HG03442 (cell line): ENCODE results near the gene EML3.
"Not testable (repeated sequence)": the region's sequence is repeated elsewhere in the genome, so short reads cannot be mapped to it uniquely, and the experiment has no call there.

Experiments used
- ATAC-seq: cut with Tn5 transposase; IDR thresholded peaks from one replicate; pipeline ENCODE4 v1.9.1; 2021; ENCODE audit warnings: mild to moderate bottlenecking, moderate library complexity; ENCODE audit not compliant: unreplicated experiment

Gene EML3

DNA sequence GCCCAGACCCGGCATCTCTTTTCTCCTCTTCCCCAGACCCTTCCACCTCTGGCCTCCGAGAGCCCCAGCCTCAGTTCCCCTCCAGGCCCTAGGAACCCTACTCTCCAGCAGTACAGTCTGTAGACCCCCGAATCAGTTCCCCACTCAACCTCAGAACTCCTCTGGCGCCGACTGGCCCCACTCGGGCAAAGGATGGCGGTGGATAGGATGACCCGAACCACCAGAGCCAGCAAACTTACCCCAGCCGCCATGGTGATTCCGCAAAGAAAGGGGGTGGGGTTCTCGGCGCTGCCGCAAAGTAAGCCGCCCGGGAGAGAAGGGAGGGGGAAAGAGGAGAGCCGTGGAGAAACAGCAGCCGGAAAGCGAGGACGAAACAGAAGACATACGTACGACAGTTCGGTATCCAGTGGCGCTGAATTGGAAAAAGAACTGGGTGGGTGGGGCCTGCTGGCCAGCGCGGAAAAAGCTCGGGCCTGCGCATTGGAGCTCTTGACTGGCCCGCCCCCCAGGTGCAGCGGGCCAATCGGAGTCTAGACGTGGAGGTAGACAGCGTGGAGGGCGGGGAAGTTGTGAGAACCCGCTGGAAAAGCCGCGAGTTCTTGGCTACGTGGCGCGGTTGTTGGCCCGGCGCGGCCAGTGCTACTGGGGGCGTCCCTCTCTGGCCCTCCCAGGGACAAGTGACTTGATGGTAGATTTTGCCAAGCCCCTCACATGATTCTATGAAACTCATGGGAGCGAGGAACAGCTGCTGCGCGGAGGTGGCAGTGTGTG, 38.8 kb downstream of the EML3 start, which contains the start of gene EEF1G:
EEF1G (minus strand) TSS at position 300 of the 771 bp plus-strand sequence; CDS start at position 251, 49 bp downstream.
- ATAC-seq = peak; percentile 85

GRCh38 chr11:62573006-62573591, 39.5 kb downstream of the EML3 start:
- ATAC-seq = no peak

GRCh38 chr11:62572431-62572830, 40.1 kb downstream of the EML3 start:
- ATAC-seq = no peak

GRCh38 chr11:62571493-62571892, 41.1 kb downstream of the EML3 start:
- not testable (repeated sequence) for ATAC-seq

GRCh38 chr11:62570903-62571302, 41.7 kb downstream of the EML3 start:
- ATAC-seq = not testable (repeated sequence)

GRCh38 chr11:62569611-62570010, 43.0 kb downstream of the EML3 start:
- no peak for ATAC-seq

- ATAC-seq = no peak
Measured at GRCh38 chr11:62567018-62567633, 45.4 kb downstream of the EML3 start.

- no peak for ATAC-seq
Measured at GRCh38 chr11:62566247-62566646, 46.3 kb downstream of the EML3 start.

GRCh38 chr11:62565100-62565802, 47.3 kb downstream of the EML3 start:
- ATAC-seq = no peak

DNA sequence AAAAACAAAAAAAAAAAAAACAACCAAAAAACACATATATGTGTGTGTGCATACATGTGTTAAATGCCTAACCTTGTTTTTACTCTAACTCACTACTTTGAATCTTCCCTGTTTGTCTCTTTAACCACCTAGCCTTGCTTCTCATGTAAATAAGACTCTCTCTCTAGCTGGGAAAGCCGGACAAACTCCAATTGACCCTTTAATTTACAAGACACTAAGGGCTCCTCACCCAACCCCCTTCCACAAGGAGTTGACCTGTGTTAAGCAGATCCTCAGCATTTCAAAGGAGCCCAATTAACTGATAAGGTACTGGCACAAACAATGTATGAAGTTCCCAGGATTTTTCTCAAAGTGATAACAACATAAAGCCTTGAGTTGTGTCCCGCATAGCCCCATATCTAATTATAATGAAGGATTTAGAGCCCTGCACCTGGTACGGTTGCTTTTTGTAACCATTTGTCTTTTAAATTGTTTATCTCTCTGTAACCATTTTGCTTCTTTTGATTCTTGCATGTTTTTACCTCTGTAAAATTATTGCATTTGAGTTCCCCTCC, 50.8 kb downstream of the EML3 start:
- not testable (repeated sequence) for ATAC-seq

DNA sequence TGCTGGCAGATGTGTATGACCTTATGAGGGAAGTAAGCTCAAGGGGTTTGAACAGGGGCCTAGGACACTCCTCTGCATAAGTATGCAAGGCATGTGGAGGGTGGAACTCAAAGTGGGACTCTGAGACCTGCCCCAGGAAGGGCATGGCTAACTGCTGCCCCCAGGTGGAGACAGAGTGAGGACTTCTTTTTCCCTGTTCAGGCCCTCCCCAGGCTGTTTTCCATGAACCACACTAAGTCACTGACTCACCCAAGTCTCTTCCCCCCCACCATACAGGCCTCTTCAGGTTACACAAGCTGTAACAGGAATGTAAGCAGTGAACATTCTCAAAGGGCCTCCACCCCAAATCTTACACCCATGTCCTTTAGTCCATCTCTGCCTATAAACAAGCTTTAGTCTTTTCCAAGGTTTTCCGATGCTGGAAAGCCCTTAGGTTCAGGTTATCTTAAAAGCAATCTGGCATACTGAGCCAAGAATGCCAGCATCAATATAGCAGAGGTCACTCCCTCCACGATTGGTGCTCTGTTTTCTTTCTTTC, 51.9 kb downstream of the EML3 start:
- no peak for ATAC-seq

DNA sequence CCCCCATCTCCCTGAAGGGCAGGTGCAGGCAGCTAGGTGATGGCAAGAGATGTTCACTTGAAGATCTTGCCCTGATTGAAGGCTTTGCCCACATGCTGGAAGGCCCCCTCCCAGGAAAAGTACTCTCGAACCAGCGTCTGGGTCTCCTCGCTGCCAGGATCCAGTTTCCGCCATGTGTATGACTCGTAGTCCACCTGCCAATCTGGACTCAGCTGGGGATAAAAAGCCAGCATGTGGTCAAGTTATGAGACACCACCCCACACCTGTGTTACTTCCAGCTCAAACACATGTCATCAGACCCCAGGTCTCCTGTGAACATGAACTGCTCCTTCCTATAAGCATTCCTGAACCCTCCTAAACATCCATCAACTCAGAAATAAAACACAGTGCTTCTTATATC, 52.9 kb downstream of the EML3 start:
- ATAC-seq = not testable (repeated sequence)

DNA sequence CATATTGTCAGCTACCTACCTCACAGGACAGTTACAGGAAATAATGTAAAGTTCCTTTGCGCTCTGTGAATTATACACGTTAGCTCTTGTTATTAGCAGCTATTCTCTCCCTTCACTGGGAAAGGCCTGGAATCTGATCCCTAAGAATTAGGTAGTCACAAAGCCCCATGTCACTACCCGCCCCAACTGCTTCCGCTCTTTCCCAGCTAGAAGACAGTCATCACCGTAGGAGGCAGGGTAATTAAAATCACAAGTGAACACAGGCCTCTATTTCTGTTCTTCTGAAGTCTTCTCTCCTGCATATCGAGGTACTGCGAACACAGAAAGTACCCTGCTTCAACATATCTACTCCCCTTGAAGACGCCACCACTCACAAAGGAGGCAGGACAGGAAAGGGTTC, 53.4 kb downstream of the EML3 start:
- ATAC-seq = no peak

- no peak for ATAC-seq
Measured at GRCh38 chr11:62558669-62559068, 53.9 kb downstream of the EML3 start.

GRCh38 chr11:62556875-62557631, 55.5 kb downstream of the EML3 start:
- peak; percentile 23 for ATAC-seq

DNA sequence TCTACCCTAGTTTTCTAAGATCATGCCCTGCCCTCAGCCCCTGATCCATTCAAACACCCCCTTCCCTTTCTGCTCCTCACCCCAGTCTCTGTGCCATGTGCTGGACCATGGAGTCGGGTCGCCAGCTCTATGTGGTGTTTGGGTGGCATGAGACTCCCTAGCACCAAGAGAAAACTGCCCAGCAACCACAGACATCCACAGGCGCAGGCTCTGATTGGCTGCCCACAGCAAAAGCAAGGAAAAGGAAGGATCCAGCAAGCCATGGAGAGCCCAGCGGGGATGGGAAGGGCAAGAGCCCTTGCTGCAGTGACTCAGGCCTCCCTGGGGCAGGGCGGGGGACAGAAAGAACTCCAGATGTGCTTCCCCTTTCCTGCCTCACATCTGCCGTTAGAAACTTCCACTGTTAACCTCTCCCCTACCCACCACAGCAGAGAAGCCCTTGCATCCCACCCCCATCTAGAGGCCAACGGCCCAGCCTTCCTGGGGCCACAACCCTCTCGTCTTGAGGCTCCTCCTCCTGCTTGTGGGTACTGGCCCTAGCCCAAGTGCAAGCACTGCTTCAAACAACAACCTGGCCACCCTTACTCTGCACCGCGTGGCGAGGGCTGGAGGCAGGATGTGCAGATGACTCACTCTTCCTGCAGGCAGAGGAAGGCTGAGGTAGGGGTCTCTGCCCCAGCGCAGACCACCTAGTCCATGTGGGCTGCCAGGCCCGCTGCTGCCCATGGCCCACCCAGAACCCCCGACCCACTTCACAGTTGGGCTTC, 56.3 kb downstream of the EML3 start:
- peak; percentile 28 for ATAC-seq

DNA sequence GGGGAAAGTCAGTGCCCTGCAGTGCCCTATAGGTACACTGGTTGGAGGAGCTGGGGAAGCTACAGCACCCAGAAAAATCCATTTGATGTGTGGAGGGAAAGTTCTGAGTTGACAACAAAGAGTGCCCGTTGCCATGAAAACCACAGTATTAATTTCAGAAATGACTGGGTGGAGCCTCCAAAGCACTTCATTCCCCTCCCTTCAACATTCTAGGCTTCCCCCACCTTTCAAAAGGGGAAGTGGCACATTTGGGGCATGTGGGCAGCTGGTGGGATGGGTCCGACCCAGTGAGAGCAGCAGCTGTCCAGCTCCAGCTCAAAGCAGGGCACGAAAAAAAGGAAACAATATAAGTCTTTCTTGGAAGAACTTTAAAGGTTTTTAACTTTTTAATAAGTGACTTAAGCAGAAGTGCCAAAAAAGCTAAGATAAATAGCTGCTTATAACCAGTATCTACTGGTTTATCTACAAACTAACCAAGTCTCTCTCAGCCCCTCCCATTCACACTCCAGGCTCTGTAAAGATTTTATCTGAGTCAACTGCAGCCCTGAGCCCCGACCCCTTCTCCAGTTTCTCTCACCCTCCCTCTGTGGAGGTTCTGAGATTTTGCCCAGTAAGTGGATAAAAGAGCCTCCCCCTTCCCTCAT, 57.0 kb downstream of the EML3 start:
- ATAC-seq = peak; percentile 32

- ATAC-seq = no peak
Measured at GRCh38 chr11:62554387-62555167, 58.0 kb downstream of the EML3 start.
